HG03571 (cell line): ENCODE measurements around the gene CMPK2.

ENCODE experiments used
- ATAC-seq: cut with Tn5 transposase; IDR thresholded peaks from one replicate; pipeline ENCODE4 v1.9.1; 2021; ENCODE audit not compliant: unreplicated experiment

The CMPK2 gene

DNA sequence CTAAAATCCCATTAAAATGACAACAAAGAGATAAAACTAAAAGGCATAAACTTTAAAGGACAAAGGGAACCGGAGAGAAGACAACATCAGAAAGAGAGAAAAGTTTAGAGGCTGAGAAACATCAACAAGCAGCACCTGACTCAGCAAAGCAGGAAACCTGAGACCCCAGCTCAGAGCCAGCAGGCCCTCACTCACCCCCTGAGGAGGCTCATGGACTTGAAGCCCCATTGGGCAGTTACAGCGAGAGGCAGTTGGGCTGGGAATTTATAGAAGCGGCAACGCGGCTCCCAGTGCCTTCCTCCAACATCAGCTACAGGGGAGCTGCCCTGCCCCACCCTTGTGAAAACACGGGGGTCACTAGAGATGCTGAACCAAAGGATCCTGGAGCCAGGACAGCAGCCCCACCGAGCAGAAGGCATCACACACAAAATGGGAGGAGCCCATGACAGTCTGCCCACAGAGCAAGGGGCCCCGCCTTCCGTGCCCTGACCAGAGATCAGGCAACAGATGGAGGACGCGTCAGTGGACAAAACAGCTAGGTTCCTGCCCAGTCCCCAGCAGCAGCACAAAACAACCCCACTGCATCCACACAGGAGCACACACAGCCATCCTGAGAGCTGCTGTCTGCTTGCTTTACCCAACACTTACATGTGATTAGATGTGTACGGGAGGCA, 52.7 kb downstream of the CMPK2 start:
- ATAC-seq: no peak

DNA sequence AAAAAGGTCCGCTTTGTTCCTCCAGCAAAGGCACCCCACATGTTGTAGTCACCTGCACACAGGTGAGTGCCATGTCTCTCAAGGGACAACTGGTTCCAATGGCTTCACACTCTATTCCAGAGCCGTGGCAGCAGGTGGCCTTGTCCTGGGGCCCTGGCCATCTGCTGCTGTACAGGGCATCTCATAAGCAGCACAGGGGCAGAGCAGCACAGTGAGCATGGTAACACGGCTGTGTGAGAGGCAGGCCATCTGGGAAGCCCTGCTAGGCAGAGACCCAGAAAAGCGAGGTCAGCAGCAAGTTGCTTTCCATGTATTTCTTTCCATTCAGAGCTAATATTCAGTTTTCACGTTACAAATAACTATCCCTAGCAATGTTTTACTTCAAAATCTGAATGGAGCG, 54.7 kb downstream of the CMPK2 start:
- ATAC-seq: no peak

DNA sequence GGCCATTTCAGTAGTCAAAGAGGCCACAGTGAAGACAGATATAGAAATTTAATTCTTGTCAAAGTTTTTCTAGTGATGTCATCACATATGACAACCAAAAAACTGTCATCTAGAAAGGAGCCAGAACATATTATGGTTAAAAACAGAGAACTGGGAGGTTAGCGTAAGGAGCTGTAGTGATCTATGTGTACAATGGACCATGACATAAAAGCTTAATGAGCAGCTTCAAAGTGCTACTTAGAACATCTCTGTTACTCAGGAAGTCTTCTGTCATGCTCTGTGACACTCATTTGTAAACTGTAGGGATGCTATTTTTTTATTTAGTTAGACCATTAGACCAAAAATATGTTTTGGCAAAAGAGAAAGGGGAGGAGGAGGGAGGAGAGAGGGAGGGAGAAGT, 57.3 kb downstream of the CMPK2 start:
- no peak for ATAC-seq

DNA sequence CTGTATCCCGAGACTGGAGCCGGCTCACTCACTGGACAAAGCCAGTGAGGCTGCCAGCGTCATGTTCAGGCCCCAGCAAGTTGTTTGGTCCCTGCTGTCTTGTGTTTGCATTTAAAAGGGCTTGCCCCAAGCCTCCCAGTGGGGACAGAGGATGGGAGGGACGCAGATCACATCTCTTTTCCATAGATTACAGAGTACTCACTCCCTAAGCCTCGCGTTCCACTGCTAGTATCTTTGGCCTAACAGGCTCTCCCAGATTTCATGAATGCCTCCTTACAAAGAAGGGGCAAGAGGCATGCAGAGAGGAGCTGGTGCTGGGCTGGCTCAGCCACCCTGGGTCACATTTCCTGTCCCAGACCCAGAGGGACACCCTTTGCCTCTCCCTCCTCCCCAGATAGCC, 59.1 kb downstream of the CMPK2 start:
- ATAC-seq: no peak

DNA sequence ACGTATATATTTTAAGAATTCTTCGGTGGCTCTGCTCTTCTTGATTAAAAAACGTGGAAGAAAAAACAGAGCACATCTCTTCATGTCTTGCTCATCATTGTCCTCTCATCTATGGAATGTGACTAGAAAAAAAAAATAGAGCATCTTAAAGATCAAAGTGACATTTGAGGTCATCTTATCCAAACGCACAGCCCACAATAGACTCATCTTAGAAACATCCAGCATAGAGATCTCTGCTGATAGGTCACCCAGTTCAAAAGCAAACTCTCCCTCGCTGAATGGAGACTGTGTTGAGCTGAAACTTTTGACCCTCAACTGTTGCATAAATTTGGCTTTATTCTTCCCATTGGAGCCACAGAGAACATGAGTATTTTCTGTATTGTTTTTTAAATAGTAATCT, 65.2 kb downstream of the CMPK2 start:
- ATAC-seq: no peak
